Heart left ventricle (tissue), 13 donors: ENCODE measurements around the gene PCED1B.

Experiments
- CTCF ChIP-seq, 12 donors: fragments of 200-600 bp; sonication (generic) in 4 of 12; IDR thresholded peaks; one replicate each; pipeline versions ENCODE4 v1.5.0 to v1.8.0; 2018 to 2022; ENCODE audit warnings: antibody characterized with exemption in 12 of 12, mild to moderate bottlenecking in 5 of 12
- POLR2A ChIP-seq, 2 donors: fragments of 450-650 bp; IDR thresholded peaks; one replicate each; pipeline ENCODE4 v1.6.1; 2017; ENCODE audit warnings: antibody characterized with exemption in 2 of 2, mild to moderate bottlenecking in 2 of 2, moderate library complexity in 2 of 2
- donor health status: ischemic (EF 13 %, LVEDD 7.1; RV severe dilation, severe dysfunction).
- donor health status: DM: no; HTN: yes; CAD: no.
- donor health status: DM: no; HTN: no; CAD: no.
- donor health status: ischemic (EF 25% LVEDD 6.9; RV normal size, moderate dysfunction).
- donor health status: ischemic (EF 25% LVEDD 5.7; RV mildly dilated, moderate dysfunction).
- donor health status: ischemic (EF 35%, LVEDD 5.7; RV mildly dilated, moderate dysfunction).
- donor health status: nonischemic (EF 11% LVEDD 7.7; RV severe dilation, severe dysfunction).
- donor health status: DM: yes; HTN: yes; CAD: no.
- donor health status: PGD.
- donor health status: ischemic (EF 29% LVEDD 5.4; RV normal size, mild dysfunction).
- donor health status: nonischemic (EF 23%, LVEDD 6.1; RV moderate dilation, normal function).

DNA sequence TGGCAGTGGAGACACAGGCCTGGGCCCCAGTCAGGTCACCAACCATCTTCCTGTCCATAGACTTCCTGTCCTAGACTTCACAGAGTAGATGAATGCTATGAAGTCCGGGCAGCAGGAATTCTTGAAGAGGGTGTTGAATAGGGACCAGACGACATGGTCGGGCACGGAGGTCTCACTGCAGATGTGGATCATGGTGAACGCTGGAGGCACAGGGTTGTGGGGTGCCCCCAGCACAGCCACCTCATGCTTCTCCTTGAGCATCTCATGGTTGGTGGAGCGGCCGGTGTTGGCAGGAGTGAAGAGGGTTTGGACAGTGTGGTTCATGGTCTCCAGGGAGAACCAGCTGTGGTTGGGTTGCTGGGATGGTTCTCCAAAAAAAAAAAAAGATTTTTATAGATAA lies 56.2 kb downstream of the PCED1B start:
- TF ChIP-seq CTCF (IDR thresholded peaks at IDR 0.05) (no peak), POLR2A (IDR thresholded peaks at IDR 0.05) (no peak)
